Measurements from ENCODE around the gene AP2A1.
A peak's percentile ranks its signal among the peaks of the same experiment; 100 is the strongest.

AP2A1 gene

GRCh38 chr19:49793561-49793840 lies 26.7 kb downstream of the AP2A1 start:
- DNase-seq (ENCODE audit: low read depth): no peak

GRCh38 chr19:49795615-49796014 lies 28.8 kb downstream of the AP2A1 start:
- no peak for DNase-seq (ENCODE audit: low read depth)

GRCh38 chr19:49798574-49798973 lies 31.8 kb downstream of the AP2A1 start:
- DNase-seq (ENCODE audit: low read depth): no peak

DNA sequence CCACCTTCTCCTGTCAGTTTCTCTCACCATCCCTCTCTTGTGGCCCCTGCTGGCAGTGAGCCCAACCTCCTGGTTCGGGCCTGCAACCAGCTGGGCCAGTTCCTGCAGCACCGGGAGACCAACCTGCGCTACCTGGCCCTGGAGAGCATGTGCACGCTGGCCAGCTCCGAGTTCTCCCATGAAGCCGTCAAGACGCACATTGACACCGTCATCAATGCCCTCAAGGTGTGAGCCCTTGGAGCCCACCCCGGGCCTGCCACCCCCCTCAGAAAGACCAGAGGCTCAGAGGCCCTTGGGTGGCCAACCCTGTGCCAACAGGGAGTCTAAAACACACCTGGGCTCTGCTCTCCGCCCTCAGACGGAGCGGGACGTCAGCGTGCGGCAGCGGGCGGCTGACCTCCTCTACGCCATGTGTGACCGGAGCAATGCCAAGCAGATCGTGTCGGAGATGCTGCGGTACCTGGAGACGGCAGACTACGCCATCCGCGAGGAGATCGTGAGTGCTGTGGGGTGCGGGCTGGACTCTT lies 32.5 kb downstream of the AP2A1 start:
- DNase-seq (ENCODE audit: low read depth): no peak

GRCh38 chr19:49799798-49800376 lies 33.1 kb downstream of the AP2A1 start:
- no peak for DNase-seq (ENCODE audit: low read depth)

DNA sequence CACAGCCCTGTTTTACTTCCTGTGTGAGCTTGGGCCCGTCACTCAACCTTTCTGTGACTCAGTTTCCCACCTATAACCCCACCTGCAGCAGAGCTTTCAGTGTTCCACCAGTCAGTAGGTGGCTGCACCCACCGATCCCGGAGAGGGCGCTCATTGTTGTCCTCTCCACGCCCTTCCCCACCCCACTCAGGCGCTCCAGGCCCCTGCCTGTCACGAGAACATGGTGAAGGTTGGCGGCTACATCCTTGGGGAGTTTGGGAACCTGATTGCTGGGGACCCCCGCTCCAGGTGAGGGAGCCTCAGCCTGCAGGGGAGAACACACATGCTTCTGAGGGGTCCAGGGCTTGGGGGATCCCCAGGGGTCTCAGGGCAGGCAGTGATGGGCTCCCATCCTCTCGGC lies 34.0 kb downstream of the AP2A1 start:
- DNase-seq (ENCODE audit: low read depth): no peak

GRCh38 chr19:49801401-49801888 lies 34.6 kb downstream of the AP2A1 start:
- DNase-seq (ENCODE audit: low read depth): no peak

- DNase-seq (ENCODE audit: low read depth): no peak
Observed at GRCh38 chr19:49801966-49802661, 35.3 kb downstream of the AP2A1 start.

GRCh38 chr19:49802836-49803528 lies 36.2 kb downstream of the AP2A1 start:
- no peak for DNase-seq (ENCODE audit: low read depth)

- no peak for DNase-seq (ENCODE audit: low read depth)
Observed at GRCh38 chr19:49803529-49803856, 36.7 kb downstream of the AP2A1 start.

GRCh38 chr19:49805822-49806619 lies 39.2 kb downstream of the AP2A1 start:
- no peak for DNase-seq (ENCODE audit: low read depth)

GRCh38 chr19:49806620-49806959 lies 39.8 kb downstream of the AP2A1 start:
- DNase-seq (ENCODE audit: low read depth): no peak

GRCh38 chr19:49807058-49807903 lies 40.5 kb downstream of the AP2A1 start:
- no peak for DNase-seq (ENCODE audit: low read depth)

- no peak for DNase-seq (ENCODE audit: low read depth)
Observed at GRCh38 chr19:49807904-49808675, 41.3 kb downstream of the AP2A1 start.

DNA sequence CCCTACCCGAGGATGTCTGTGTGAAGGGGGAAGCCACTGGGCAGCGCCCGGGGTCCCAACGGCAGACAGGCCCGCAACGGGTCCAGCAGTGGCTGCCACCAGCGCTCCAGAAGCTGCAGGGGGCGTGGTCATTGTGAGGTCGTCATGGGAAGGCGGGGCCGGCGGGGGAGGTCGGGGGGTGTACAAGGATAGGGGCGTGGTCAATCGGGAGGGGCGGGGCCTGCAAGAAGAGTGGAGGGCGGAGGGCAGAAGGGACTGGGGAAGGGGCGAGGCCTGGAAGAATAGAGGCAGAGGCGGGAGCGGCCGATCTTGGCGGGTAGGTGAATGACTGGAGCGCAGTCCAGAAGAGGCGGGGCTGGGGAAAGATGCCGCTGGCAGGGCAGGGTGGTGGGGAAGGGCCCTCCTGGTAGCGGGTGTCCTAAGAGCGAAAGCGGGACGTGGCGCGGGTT lies 41.9 kb downstream of the AP2A1 start:
- peak; percentile 82 for DNase-seq (ENCODE audit: low read depth)

DNA sequence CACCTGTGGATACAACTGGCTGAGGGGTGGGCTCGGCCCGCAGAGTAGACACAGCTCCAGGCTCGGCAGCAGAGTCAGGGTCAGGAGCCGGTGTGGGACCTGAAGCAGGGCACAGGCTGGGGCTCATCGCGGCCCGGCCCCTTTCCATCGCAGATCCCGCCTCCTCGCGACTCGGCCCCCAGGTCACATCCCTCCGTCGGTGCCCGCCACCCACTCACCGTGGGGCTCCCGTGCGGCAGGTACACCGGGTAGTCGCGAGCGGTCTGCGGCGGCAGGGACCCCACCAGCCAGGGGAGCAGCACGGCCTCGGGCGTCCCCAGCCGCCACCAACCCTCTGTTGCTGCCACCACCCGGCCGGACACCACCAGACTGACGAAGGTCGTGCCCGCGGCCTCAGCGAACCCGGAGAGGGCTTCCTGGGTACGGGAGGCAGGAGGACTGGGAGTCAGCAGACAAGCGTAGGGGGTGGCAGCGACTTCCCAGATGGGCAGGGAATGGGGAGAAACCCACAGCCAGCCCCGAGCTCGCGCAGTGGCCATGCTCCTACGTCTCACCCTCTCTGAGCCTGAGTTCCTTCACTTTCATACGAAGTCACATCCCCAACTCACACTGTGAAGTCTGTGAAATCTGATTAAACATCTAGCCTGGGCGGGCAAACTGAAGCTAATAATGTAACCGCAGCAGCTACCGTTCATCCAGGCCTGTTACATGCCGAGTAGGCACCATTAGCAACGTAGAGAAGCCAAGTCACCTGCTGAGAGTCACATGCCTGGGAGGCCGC lies 42.5 kb downstream of the AP2A1 start:
- DNase-seq (ENCODE audit: low read depth): peak; percentile 13

DNA sequence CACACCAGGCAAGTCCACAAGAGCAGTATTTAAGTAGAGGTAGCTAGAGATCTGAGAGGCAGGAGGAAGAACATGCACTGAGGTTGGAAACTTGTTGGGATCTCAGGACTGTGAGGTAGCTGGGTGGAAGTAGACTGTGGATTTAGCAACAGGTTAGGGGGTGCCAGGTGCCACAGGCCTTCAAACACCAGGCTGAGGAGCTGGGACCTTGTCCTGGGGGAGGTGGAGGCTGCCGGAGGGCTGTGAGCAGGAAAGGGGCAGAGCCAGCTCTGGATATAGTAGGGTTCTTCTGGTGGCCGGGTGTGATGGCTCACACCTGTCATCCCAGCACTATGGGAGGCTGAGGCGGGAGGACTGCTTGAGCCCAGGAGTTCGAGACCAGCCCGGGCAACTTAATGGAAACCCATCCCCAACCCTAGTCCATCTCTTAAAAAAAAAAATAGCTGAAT lies 43.2 kb downstream of the AP2A1 start:
- DNase-seq (ENCODE audit: low read depth): no peak

DNA sequence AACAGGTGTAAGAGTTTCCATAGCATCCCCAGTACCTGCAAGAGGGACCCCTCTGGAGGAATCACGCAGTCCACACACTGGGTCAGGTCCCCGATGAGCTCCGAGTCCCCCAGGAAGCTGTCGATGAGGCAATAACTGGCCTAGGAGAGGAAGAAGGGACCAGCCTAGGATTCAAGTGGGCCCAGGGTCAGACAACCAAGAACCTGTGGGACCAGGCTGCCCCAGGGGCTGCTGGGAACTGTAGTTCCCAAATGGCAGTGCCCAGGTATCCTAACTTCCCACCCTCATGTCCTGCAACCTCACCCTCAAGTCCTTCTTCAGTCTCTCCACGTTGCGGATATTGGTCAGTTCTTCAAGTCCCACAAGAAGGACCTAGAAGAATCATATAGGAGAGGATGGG lies 44.5 kb downstream of the AP2A1 start:
- no peak for DNase-seq (ENCODE audit: low read depth)

- no peak for DNase-seq (ENCODE audit: low read depth)
Observed at GRCh38 chr19:49812452-49812996, 45.7 kb downstream of the AP2A1 start.

Data from stimulated activated CD8-positive, alpha-beta memory T cell treated with anti-CD3 and anti-CD28 coated beads, Interleukin-7, amount 100 ng/mL, for 24 hours (primary cell).